ENCODE results near the gene CNKSR3.
A peak's percentile ranks its signal among the peaks of the same experiment; 100 is the strongest.

CNKSR3 gene

DNA sequence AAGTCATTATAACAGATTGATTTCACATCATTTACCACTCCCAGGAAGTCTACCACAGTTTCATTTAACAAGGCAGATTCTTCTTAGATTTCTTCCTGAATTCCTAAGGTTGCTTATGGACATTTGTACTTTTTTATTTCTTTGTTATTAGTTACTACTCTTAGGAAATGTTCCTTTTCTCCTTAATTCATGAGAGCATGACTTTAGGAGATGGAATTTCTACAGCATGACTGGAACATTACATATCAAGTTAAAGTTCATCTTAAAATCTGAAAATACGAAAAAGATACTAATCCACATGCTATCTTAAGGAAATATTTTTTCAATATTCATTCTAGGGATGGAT is 22.3 kb downstream of the CNKSR3 start:
- ATAC-seq, result peak; percentile 12; the same call in 1 of the 3 replicates
- TF ChIP-seq TCF4 (CRISPR knock-in tag; IDR thresholded peaks at IDR 0.05; ENCODE audit: borderline replicate concordance), result no peak
- TF ChIP-seq TOX (CRISPR knock-in tag; IDR thresholded peaks at IDR 0.05; ENCODE audit: borderline replicate concordance), result no peak
- no peak for TF ChIP-seq ARNTL (CRISPR knock-in tag; IDR thresholded peaks at IDR 0.05; ENCODE audit: borderline replicate concordance, low read depth)
- TF ChIP-seq, protein P1, sequence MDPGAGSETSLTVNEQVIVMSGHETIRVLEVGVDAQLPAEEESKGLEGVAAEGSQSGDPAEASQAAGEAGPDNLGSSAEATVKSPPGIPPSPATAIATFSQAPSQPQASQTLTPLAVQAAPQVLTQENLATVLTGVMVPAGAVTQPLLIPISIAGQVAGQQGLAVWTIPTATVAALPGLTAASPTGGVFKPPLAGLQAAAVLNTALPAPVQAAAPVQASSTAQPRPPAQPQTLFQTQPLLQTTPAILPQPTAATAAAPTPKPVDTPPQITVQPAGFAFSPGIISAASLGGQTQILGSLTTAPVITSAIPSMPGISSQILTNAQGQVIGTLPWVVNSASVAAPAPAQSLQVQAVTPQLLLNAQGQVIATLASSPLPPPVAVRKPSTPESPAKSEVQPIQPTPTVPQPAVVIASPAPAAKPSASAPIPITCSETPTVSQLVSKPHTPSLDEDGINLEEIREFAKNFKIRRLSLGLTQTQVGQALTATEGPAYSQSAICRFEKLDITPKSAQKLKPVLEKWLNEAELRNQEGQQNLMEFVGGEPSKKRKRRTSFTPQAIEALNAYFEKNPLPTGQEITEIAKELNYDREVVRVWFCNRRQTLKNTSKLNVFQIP (CRISPR knock-in tag; IDR thresholded peaks at IDR 0.05; ENCODE audit: borderline replicate concordance, low read depth), result no peak
- no peak for TF ChIP-seq SNAI2 (CRISPR knock-in tag; IDR thresholded peaks at IDR 0.05)
- no peak for TF ChIP-seq CSDC2 (CRISPR knock-in tag; IDR thresholded peaks at IDR 0.05)
- no peak for TF ChIP-seq PATZ1 (CRISPR knock-in tag; IDR thresholded peaks at IDR 0.05; ENCODE audit: borderline replicate concordance)

- peak; percentile 29; the same call in 1 of the 3 replicates for ATAC-seq
- TF ChIP-seq ESRRG (CRISPR knock-in tag; IDR thresholded peaks at IDR 0.05) (no peak), ZFP30 (CRISPR knock-in tag; IDR thresholded peaks at IDR 0.05) (no peak), ZC3H10 (CRISPR knock-in tag; IDR thresholded peaks at IDR 0.05) (no peak), ZFP3 (CRISPR knock-in tag; IDR thresholded peaks at IDR 0.05) (no peak), PPARA (CRISPR knock-in tag; IDR thresholded peaks at IDR 0.05; ENCODE audit: borderline replicate concordance) (no peak), GLIS3 (CRISPR knock-in tag; IDR thresholded peaks at IDR 0.05) (no peak)
- TF ChIP-seq, protein P2, sequence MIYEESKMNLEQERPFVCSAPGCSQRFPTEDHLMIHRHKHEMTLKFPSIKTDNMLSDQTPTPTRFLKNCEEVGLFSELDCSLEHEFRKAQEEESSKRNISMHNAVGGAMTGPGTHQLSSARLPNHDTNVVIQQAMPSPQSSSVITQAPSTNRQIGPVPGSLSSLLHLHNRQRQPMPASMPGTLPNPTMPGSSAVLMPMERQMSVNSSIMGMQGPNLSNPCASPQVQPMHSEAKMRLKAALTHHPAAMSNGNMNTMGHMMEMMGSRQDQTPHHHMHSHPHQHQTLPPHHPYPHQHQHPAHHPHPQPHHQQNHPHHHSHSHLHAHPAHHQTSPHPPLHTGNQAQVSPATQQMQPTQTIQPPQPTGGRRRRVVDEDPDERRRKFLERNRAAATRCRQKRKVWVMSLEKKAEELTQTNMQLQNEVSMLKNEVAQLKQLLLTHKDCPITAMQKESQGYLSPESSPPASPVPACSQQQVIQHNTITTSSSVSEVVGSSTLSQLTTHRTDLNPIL (CRISPR knock-in tag; IDR thresholded peaks at IDR 0.05; ENCODE audit: low read depth), result no peak
These were observed 22.9 kb downstream of the CNKSR3 start for GRCh38 chr6:154487367-154488247.

DNA sequence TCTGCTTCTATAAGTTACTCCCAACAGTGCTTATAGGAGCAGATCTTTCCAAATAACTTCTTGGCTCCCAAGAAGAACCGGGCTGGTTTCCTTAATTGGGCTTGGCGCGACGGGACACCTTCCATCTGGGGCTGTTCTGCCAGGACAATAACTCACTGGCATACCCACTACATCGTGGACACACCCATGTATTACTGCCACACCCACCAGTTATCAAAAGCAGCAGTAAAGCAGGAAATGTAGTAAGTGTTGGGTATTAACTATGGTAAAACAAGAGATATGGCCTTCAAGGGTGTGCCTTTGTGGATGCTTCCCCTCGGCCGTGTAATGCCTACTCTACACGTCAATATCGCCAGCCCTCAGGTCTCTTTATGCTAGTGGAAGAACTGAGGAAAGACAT is 24.7 kb downstream of the CNKSR3 start:
- ATAC-seq, result no peak
- no peak for TF ChIP-seq ZNF70 (CRISPR knock-in tag; IDR thresholded peaks at IDR 0.05)
- no peak for TF ChIP-seq TOX (CRISPR knock-in tag; IDR thresholded peaks at IDR 0.05; ENCODE audit: borderline replicate concordance)
- TF ChIP-seq ESRRG (CRISPR knock-in tag; IDR thresholded peaks at IDR 0.05), result no peak
- TF ChIP-seq TCF4 (CRISPR knock-in tag; IDR thresholded peaks at IDR 0.05; ENCODE audit: borderline replicate concordance), result no peak
- no peak for TF ChIP-seq ZFP30 (CRISPR knock-in tag; IDR thresholded peaks at IDR 0.05)
- TF ChIP-seq RARB (CRISPR knock-in tag; IDR thresholded peaks at IDR 0.05), result no peak
- no peak for TF ChIP-seq PATZ1 (CRISPR knock-in tag; IDR thresholded peaks at IDR 0.05; ENCODE audit: borderline replicate concordance)
- no peak for TF ChIP-seq ZNF565 (CRISPR knock-in tag; conservative IDR thresholded peaks at IDR 0.05; ENCODE audit: low read depth)
- no peak for TF ChIP-seq PPARA (CRISPR knock-in tag; IDR thresholded peaks at IDR 0.05; ENCODE audit: borderline replicate concordance)

- peak; percentile 18; the same call in 2 of the 3 replicates for ATAC-seq
- TF ChIP-seq ZNF8 (CRISPR knock-in tag; IDR thresholded peaks at IDR 0.05) (no peak), TOX (CRISPR knock-in tag; IDR thresholded peaks at IDR 0.05; ENCODE audit: borderline replicate concordance) (no peak), ZC3H10 (CRISPR knock-in tag; IDR thresholded peaks at IDR 0.05) (no peak), PPARA (CRISPR knock-in tag; IDR thresholded peaks at IDR 0.05; ENCODE audit: borderline replicate concordance) (no peak), PATZ1 (CRISPR knock-in tag; IDR thresholded peaks at IDR 0.05; ENCODE audit: borderline replicate concordance) (no peak), GLIS3 (CRISPR knock-in tag; IDR thresholded peaks at IDR 0.05) (no peak), RARB (CRISPR knock-in tag; IDR thresholded peaks at IDR 0.05) (no peak), ESRRG (CRISPR knock-in tag; IDR thresholded peaks at IDR 0.05) (no peak), ARNTL (CRISPR knock-in tag; IDR thresholded peaks at IDR 0.05; ENCODE audit: borderline replicate concordance, low read depth) (no peak), CSRNP3 (CRISPR knock-in tag; IDR thresholded peaks at IDR 0.05) (no peak), ISL1 (CRISPR knock-in tag; IDR thresholded peaks at IDR 0.05) (no peak), BACH2 (CRISPR knock-in tag; IDR thresholded peaks at IDR 0.05; ENCODE audit: borderline replicate concordance) (no peak), ZFP3 (CRISPR knock-in tag; IDR thresholded peaks at IDR 0.05) (no peak)
- TF ChIP-seq, protein P1 (CRISPR knock-in tag; IDR thresholded peaks at IDR 0.05; ENCODE audit: borderline replicate concordance, low read depth), result no peak
These were observed 25.5 kb downstream of the CNKSR3 start for GRCh38 chr6:154484942-154485341.

All from SK-N-SH treated with all-trans-retinoic acid at 6 μM for 48 hours (cell line).